Measurements from ENCODE around the gene C2orf42. TPM values are rescaled to one million over a fixed set of nuclear protein-coding genes. Genes with fewer than 3 reads are reported as not detected.
"Not testable (repeated sequence)": the region's sequence is repeated elsewhere in the genome, so short reads cannot be mapped to it uniquely, and the experiment has no call there.

C2orf42 gene
- total RNA-seq, 1 experiment from 2014 or later: 15.3 TPM

DNA sequence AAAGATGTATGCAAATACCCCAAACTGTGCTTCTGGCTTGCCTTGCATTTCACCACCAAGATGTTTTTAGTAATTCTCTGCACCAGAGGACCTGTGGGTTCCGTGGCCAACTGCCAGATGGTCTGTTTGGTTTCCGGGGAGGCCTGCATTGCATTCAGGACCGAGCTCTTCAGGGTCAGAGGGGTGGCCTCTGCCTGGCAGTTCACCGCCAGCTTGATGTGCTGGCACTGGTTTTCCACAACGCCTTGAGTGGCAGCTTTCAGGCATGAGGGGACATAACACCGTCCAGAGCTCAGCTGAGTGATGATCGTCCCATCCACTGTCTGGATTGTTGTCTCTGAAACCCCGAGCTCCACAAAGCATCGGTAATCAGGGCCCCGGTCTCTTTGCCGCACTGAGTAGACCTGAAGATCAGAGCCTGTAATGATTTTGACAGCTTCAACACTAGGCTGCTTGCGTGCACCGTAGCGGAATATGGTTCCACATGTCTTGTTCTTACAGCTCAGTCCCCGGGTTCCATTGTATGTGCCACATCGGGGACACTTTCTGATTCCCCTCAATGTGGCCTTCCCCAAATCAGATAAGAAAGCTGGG is 9.4 kb downstream of the C2orf42 start:
- Histone ChIP-seq H3K9me3 (ENCODE audit: low read depth, low read length, poor library complexity, severe bottlenecking) (no peaks in the 10 kb centered on the region), H3K4me1 (ENCODE audit: insufficient read depth, low read length, poor library complexity, severe bottlenecking) (no peaks in the 10 kb centered on the region), H3K36me3 (ENCODE audit: insufficient read depth, low read length, poor library complexity, severe bottlenecking) (peaks cover 3% of the 10 kb centered on the region), H3K27me3 (replicated peaks; ENCODE audit: insufficient read depth, low read depth, low read length, poor library complexity) (no peaks in the 10 kb centered on the region), H3K4me3 (ENCODE audit: low read depth, low read length, poor library complexity, severe bottlenecking) (no peak overlapping the region), H3K27ac (ENCODE audit: low read depth, low read length, poor library complexity, severe bottlenecking) (no peak overlapping the region)
- no peak for DNase-seq (ENCODE audit: low spot score)
- no TSS peak for BruUV-seq (replicated peaks)
- CTCF ChIA-PET: no interaction called here
- intact Hi-C loops (cut with micrococcal nuclease; ENCODE audit: unreplicated experiment): no loop called here
- TF ChIP-seq, protein P1, sequence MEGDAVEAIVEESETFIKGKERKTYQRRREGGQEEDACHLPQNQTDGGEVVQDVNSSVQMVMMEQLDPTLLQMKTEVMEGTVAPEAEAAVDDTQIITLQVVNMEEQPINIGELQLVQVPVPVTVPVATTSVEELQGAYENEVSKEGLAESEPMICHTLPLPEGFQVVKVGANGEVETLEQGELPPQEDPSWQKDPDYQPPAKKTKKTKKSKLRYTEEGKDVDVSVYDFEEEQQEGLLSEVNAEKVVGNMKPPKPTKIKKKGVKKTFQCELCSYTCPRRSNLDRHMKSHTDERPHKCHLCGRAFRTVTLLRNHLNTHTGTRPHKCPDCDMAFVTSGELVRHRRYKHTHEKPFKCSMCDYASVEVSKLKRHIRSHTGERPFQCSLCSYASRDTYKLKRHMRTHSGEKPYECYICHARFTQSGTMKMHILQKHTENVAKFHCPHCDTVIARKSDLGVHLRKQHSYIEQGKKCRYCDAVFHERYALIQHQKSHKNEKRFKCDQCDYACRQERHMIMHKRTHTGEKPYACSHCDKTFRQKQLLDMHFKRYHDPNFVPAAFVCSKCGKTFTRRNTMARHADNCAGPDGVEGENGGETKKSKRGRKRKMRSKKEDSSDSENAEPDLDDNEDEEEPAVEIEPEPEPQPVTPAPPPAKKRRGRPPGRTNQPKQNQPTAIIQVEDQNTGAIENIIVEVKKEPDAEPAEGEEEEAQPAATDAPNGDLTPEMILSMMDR (conservative IDR thresholded peaks at IDR 0.05; ENCODE audit: low read depth, low read length): no peak
- TF ChIP-seq EZH2 (IDR thresholded peaks at IDR 0.05; ENCODE audit: borderline replicate concordance, low read depth, low read length, poor library complexity, severe bottlenecking): no peak
- POLR2A ChIA-PET (ENCODE audit: low non-redundant PET): interaction anchor here (0.5 kb wide), 1 partner anchor 14 kb away, joined by 3 read pairs; no protein-coding TSS in a partner anchor

DNA sequence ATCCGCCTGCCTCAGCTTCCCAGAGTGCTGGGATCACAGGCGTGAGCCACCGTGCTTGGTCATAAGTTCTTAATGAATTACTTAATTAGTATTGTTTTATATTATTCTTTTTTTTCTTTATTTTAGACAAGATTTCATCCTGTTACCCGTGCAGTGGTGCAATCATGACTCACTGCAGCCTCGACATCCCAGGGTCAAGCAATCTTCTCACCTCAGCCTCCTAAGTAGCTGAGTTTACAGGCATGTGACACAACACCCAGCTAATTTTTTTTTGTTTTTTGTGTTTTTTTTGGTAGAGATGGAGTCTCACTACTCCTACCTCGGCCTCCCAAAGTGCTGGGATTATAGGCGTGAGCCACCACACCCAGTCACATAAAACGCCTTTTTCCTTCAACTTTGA is 17.3 kb downstream of the C2orf42 start:
- no peak overlapping the region for H3K4me3 ChIP-seq (ENCODE audit: low read depth, low read length, poor library complexity, severe bottlenecking)
- CTCF ChIA-PET: no interaction called here
- intact Hi-C loops (cut with micrococcal nuclease; ENCODE audit: unreplicated experiment): no loop called here
- BruUV-seq (replicated peaks): no TSS peak
- H3K36me3 ChIP-seq (ENCODE audit: insufficient read depth, low read length, poor library complexity, severe bottlenecking): peaks cover 11% of the 10 kb centered on the region
- no peaks in the 10 kb centered on the region for H3K9me3 ChIP-seq (ENCODE audit: low read depth, low read length, poor library complexity, severe bottlenecking)
- no peaks in the 10 kb centered on the region for H3K4me1 ChIP-seq (ENCODE audit: insufficient read depth, low read length, poor library complexity, severe bottlenecking)
- TF ChIP-seq, protein P1 (conservative IDR thresholded peaks at IDR 0.05; ENCODE audit: low read depth, low read length): no peak
- TF ChIP-seq EZH2 (IDR thresholded peaks at IDR 0.05; ENCODE audit: borderline replicate concordance, low read depth, low read length, poor library complexity, severe bottlenecking): no peak
- no peaks in the 10 kb centered on the region for H3K27me3 ChIP-seq (replicated peaks; ENCODE audit: insufficient read depth, low read depth, low read length, poor library complexity)
- no peak for DNase-seq (ENCODE audit: low spot score)
- POLR2A ChIA-PET (ENCODE audit: low non-redundant PET): no interaction called here
- no peak overlapping the region for H3K27ac ChIP-seq (ENCODE audit: low read depth, low read length, poor library complexity, severe bottlenecking)

DNA sequence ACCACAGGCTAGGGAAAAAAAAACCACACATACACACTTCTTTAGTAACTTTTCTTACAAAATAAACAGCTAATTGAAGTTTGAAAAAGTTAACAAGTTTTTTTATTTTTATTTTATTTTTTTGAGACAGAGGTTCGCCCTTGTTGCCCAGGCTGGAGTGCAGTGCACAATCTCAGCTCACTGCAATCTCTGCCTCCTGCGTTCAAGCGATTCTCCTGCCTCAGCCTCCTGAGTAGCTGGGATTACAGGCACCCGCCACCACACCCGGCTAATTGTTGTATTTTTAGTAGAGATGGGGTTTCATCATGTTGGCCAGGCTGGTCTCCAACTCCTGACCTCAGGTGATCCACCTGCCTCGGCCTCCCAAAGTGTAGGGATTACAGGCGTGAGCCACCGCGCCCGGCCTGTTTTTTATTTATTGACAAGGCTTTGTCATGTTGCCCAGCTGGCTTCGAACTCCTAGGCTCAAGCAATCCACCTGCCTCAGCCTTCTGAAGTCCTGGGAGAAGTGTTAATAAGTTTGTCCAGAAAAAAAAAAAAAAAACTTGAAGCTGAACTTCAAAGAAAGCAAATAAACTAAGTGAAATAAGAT is 21.1 kb downstream of the C2orf42 start:
- POLR2A ChIA-PET (ENCODE audit: low non-redundant PET); DNase-seq (ENCODE audit: low spot score); BruUV-seq (replicated peaks); intact Hi-C loops (cut with micrococcal nuclease; ENCODE audit: unreplicated experiment); H3K27me3 ChIP-seq (replicated peaks; ENCODE audit: insufficient read depth, low read depth, low read length, poor library complexity); H3K4me3 ChIP-seq (ENCODE audit: low read depth, low read length, poor library complexity, severe bottlenecking); CTCF ChIA-PET; H3K27ac ChIP-seq (ENCODE audit: low read depth, low read length, poor library complexity, severe bottlenecking); H3K9me3 ChIP-seq (ENCODE audit: low read depth, low read length, poor library complexity, severe bottlenecking); H3K4me1 ChIP-seq (ENCODE audit: insufficient read depth, low read length, poor library complexity, severe bottlenecking): not testable (repeated sequence)
- H3K36me3 ChIP-seq (ENCODE audit: insufficient read depth, low read length, poor library complexity, severe bottlenecking): peaks cover 15% of the 10 kb centered on the region

DNA sequence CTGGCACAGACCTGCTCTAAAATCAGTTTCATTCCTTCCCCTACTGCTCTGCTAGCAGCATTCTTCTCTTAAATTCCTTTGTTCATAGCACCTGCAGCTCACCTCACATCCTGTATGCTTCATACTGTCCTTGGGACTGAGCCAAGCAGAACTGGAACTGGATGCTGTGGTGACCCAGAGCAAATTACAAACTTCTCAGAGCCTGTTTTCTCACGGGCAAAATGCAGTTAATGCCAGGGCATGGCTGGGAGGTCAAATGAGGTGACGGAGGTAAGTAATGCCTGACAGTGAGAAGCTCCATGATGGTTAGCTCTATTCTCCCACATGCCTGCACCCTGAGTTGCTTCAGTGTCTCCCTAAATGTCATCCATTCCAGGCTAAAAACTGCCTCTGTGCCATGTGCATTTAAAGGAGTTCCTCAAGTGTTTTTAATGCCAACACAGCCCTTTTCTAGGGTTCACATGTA is 29.7 kb downstream of the C2orf42 start:
- H3K36me3 ChIP-seq (ENCODE audit: insufficient read depth, low read length, poor library complexity, severe bottlenecking): peaks cover 17% of the 10 kb centered on the region
- no peak overlapping the region for H3K27ac ChIP-seq (ENCODE audit: low read depth, low read length, poor library complexity, severe bottlenecking)
- intact Hi-C loops (cut with micrococcal nuclease; ENCODE audit: unreplicated experiment): no loop called here
- ChIA-PET CTCF (no interaction called here), POLR2A (ENCODE audit: low non-redundant PET) (interaction anchor here (0.6 kb wide), 1 partner anchor 1338 kb away, joined by 3 read pairs; no protein-coding TSS in a partner anchor)
- H3K9me3 ChIP-seq (ENCODE audit: low read depth, low read length, poor library complexity, severe bottlenecking): no peaks in the 10 kb centered on the region
- DNase-seq (ENCODE audit: low spot score): no peak
- H3K27me3 ChIP-seq (replicated peaks; ENCODE audit: insufficient read depth, low read depth, low read length, poor library complexity): no peaks in the 10 kb centered on the region
- H3K4me3 ChIP-seq (ENCODE audit: low read depth, low read length, poor library complexity, severe bottlenecking): no peak overlapping the region
- no peak for TF ChIP-seq EZH2 (IDR thresholded peaks at IDR 0.05; ENCODE audit: borderline replicate concordance, low read depth, low read length, poor library complexity, severe bottlenecking)
- TF ChIP-seq, protein P1 (conservative IDR thresholded peaks at IDR 0.05; ENCODE audit: low read depth, low read length): no peak
- H3K4me1 ChIP-seq (ENCODE audit: insufficient read depth, low read length, poor library complexity, severe bottlenecking): no peaks in the 10 kb centered on the region
- no TSS peak for BruUV-seq (replicated peaks)

All from A673 (cell line).